Measurements from ENCODE around the gene RUNX2. TPM values are rescaled to one million over a fixed set of nuclear protein-coding genes. Genes with fewer than 3 reads are reported as not detected.
A peak's percentile ranks its signal among the peaks of the same experiment; 100 is the strongest.

The RUNX2 gene
- total and polyA plus RNA-seq, 8 donors = 0.09 to 3.8 (median 0.35) TPM

DNA sequence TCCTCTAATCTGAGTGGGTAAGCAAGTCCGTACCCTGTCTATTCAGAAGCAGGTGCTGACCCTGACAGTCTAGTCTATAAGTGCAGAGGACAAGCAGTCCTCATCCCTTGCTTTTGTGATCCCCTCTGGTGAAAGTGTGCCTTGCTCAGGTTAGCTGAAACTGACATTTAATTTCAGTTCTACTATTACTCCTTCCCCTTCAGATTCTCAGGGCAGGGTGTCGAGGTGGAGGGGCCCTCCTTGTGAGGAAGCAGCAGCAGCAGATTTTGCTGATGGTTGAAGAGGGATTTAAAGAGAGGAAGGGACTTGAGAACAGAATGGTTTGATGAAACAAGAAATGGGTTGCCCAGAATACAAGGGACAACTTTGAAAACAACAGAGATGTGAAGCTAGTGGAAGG is 378.2 kb downstream of the RUNX2 start:
- intact Hi-C loops (cut with DNase I) = no loop called here
- ATAC-seq = no peak

DNA sequence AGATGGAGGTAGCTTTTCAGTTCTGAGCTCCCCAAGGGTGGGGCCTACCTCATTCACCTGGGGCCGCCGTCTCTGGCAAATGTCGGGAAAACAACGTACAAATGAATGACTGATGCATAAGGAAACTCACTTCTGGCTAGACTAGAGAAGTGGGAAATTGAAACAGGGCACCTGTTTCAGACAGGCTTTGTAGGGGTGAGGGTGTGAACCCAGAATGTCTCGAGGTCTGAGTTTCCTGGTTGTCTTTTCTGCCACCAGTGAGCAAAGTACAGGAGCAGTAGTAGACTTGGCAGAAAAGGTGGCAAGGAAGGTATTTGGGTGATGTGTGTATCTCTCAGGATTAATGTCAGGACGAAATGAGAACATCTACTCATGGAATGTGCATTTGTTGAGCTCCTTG is 379.0 kb downstream of the RUNX2 start:
- ATAC-seq (no peak), DNase-seq (no peak), FAIRE-seq (no peak)
- no peaks in the 10 kb centered on the region for H3K9me3 ChIP-seq
- intact Hi-C loops (cut with DNase I) = no loop called here
- WGBS, 2 donors = 75 to 76% methylated on average over 6 of the region's 6 CpGs
- no peak overlapping the region for H3K4me3 ChIP-seq
- no peaks in the 10 kb centered on the region for H3K27me3 ChIP-seq
- no peaks in the 10 kb centered on the region for H3K4me1 ChIP-seq
- TF ChIP-seq, protein P1, sequence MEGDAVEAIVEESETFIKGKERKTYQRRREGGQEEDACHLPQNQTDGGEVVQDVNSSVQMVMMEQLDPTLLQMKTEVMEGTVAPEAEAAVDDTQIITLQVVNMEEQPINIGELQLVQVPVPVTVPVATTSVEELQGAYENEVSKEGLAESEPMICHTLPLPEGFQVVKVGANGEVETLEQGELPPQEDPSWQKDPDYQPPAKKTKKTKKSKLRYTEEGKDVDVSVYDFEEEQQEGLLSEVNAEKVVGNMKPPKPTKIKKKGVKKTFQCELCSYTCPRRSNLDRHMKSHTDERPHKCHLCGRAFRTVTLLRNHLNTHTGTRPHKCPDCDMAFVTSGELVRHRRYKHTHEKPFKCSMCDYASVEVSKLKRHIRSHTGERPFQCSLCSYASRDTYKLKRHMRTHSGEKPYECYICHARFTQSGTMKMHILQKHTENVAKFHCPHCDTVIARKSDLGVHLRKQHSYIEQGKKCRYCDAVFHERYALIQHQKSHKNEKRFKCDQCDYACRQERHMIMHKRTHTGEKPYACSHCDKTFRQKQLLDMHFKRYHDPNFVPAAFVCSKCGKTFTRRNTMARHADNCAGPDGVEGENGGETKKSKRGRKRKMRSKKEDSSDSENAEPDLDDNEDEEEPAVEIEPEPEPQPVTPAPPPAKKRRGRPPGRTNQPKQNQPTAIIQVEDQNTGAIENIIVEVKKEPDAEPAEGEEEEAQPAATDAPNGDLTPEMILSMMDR (IDR thresholded peaks at IDR 0.05) = no peak
- no peaks in the 10 kb centered on the region for H3K36me3 ChIP-seq
- H3K27ac ChIP-seq = no peak overlapping the region

More for the DNA sequence above, 378.2 kb downstream of the RUNX2 start:
- H3K4me1 ChIP-seq = no peaks in the 10 kb centered on the region
- DNase-seq = no peak
- H3K9me3 ChIP-seq = no peaks in the 10 kb centered on the region
- TF ChIP-seq, protein P1 (IDR thresholded peaks at IDR 0.05) = no peak
- no peaks in the 10 kb centered on the region for H3K27me3 ChIP-seq
- no peak overlapping the region for H3K4me3 ChIP-seq
- WGBS, 2 donors = 26 to 32% methylated on average over 2 of the region's 2 CpGs
- H3K36me3 ChIP-seq = no peaks in the 10 kb centered on the region
- no peak for FAIRE-seq
- no peak overlapping the region for H3K27ac ChIP-seq

DNA sequence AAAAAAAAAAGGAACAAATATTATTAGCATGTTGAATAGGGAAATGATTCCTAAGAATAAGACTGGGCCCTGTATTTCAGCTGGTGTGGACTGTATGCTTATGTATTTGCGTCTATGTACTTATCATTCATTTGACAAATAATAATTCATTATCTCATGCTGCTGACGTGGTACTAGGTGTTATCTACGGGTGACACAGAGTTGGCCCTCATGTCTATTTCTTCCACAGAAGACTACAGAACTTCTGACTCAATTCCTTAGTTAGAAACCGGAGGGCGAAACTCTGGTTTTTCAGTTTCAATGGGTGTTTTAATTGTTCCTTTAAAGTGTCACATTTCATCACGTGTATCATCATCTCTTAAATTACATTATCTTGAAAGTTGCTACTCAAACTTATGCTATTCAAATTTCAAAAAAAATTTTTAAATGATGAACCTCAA is 381.7 kb downstream of the RUNX2 start:
- FAIRE-seq = no peak
- 51 to 61% methylated on average over 6 of the region's 6 CpGs for WGBS, 2 donors
- Histone ChIP-seq H3K36me3 (no peaks in the 10 kb centered on the region), H3K27ac (no peak overlapping the region), H3K4me1 (no peaks in the 10 kb centered on the region), H3K9me3 (no peaks in the 10 kb centered on the region), H3K4me3 (no peak overlapping the region), H3K27me3 (no peaks in the 10 kb centered on the region)
- ATAC-seq = peak in 2 of 4 donors; percentile 34 to 47
- TF ChIP-seq, protein P1 (IDR thresholded peaks at IDR 0.05) = no peak
- intact Hi-C loops (cut with DNase I) = loop anchor here in 2 of 3 donors (10.0 kb wide), 2 partner anchors 285 to 1235 kb away; no protein-coding TSS in a partner anchor
- no peak for DNase-seq

DNA sequence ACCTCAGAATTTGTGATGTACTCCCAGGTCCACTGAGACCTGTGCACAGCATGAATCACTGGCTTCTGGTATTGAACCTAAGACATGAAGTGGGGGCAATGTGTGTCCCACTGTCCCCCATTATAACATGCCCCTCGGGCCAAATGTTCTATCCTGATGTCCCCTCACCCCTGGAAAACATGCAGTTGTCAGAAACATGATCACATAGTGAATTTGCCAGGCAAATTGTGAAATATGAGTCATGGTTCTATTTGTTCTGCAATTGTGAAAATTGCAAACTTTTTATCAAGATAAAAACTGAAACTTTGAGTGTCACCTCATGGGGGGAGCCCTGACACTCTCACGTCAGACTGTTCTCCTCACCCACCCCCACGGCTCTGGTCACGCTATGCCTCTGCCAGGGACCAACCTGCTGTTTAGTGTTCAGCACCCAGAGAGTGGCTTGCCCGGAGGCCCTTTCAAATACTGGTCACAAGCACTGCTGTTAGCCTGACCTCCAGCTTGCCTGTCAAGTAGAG is 382.2 kb downstream of the RUNX2 start:
- DNase-seq (peak in 1 of 6 donors; percentile 12), ATAC-seq (no peak), FAIRE-seq (no peak)
- intact Hi-C loops (cut with DNase I) = loop anchor here in 2 of 3 donors (10.0 kb wide), 2 partner anchors 286 to 1236 kb away; no protein-coding TSS in a partner anchor
- TF ChIP-seq, protein P1 (IDR thresholded peaks at IDR 0.05) = no peak
- WGBS, 2 donors = 62 to 63% methylated on average over 5 of the region's 5 CpGs
- Histone ChIP-seq H3K27ac (no peak overlapping the region), H3K36me3 (no peaks in the 10 kb centered on the region), H3K4me1 (no peaks in the 10 kb centered on the region), H3K9me3 (no peaks in the 10 kb centered on the region), H3K27me3 (no peaks in the 10 kb centered on the region), H3K4me3 (no peak overlapping the region)

DNA sequence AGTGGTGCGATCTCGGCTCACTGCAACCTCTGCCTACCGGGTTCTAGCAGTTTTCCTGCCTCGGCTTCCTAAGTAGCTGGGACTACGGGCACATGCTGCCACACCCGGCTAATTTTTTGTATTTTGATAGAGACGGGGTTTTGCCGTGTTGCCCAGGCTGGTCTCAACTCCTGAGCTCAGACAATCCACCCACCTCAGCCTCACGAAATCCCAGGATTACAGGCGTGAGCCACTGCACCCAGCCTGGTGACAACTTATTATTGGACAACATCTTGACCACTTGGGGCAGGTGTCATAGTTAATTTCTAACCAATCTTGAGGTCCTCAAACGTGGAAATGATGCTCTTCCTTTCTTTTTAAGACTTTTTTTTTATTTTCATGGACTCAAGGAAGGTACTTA is 383.9 kb downstream of the RUNX2 start:
- no peak for DNase-seq
- Histone ChIP-seq H3K36me3 (no peaks in the 10 kb centered on the region), H3K4me3 (no peak overlapping the region), H3K4me1 (no peaks in the 10 kb centered on the region), H3K27ac (no peak overlapping the region), H3K9me3 (no peaks in the 10 kb centered on the region), H3K27me3 (no peaks in the 10 kb centered on the region)
- FAIRE-seq = no peak
- no peak for ATAC-seq
- intact Hi-C loops (cut with DNase I) = loop anchor here in 2 of 3 donors (10.0 kb wide), 2 partner anchors 287 to 1237 kb away; no protein-coding TSS in a partner anchor
- TF ChIP-seq, protein P1 (IDR thresholded peaks at IDR 0.05) = no peak
- WGBS, 2 donors = 72 to 80% methylated on average over 11 of the region's 11 CpGs

Measured in pancreas (tissue), 10 donors.